Uterus (tissue), 4 donors: ENCODE data around the gene ZNF600. TPM values are rescaled to one million over a fixed set of nuclear protein-coding genes. Genes with fewer than 3 reads are reported as not detected.
A peak's percentile ranks its signal among the peaks of the same experiment; 100 is the strongest.
"Not testable (repeated sequence)": the region's sequence is repeated elsewhere in the genome, so short reads cannot be mapped to it uniquely, and the experiment has no call there.

ENCODE experiments used
- DNase-seq, 2 donors: peaks; one replicate each; pipeline ENCODE4 v3.0.0-alpha.2; 2019 to 2020
- H3K27ac ChIP-seq, 2 donors: fragments of 200-600 bp; sonication (generic); 1 replicate in 1 of 2; 2 replicates in 1 of 2; pipeline ENCODE4 v1.5.1; 2016 to 2018
- H3K27me3 ChIP-seq, 2 donors: fragments of 200-600 bp; sonication (generic); one replicate each; pipeline ENCODE4 v1.5.1; 2018 to 2019; ENCODE audit warnings: control low read depth in 1 of 2
- H3K36me3 ChIP-seq, 2 donors: fragments of 200-600 bp; sonication (generic); one replicate each; pipeline ENCODE4 v1.5.1; 2019; ENCODE audit warnings: control low read depth in 1 of 2
- H3K4me1 ChIP-seq, 2 donors: fragments of 200-600 bp; sonication (generic); one replicate each; pipeline ENCODE4 v1.5.1; 2018 to 2019; ENCODE audit warnings: control low read depth in 1 of 2
- H3K4me3 ChIP-seq, 2 donors: fragments of 200-600 bp; sonication (generic); 1 replicate in 1 of 2; 2 replicates in 1 of 2; pipeline ENCODE4 v1.5.1; 2018 to 2019; ENCODE audit warnings: mild to moderate bottlenecking in 1 of 2
- H3K9me3 ChIP-seq, 2 donors: fragments of 200-600 bp; sonication (generic); one replicate each; pipeline ENCODE4 v1.5.1; 2019; ENCODE audit warnings: control low read depth in 1 of 2
- CTCF ChIP-seq, 4 experiments: fragments of 200-600 bp in 2 of 4; fragments of 450-650 bp in 2 of 4; sonication (generic) in 2 of 4; IDR thresholded peaks; one replicate each; pipeline ENCODE4 v1.5.1; 2016 to 2019; ENCODE audit warnings: antibody characterized with exemption in 4 of 4, mild to moderate bottlenecking in 2 of 4, moderate library complexity in 1 of 4
- POLR2A ChIP-seq, 2 donors: fragments of 450-650 bp; IDR thresholded peaks; one replicate each; pipeline ENCODE4 v1.6.1; 2016; ENCODE audit warnings: antibody characterized with exemption in 2 of 2, mild to moderate bottlenecking in 1 of 2, moderate library complexity in 1 of 2
- intact Hi-C: fragments of 100-400 bp; cut with DNase I; formaldehyde crosslinking; loops from one replicate; pipeline ENCODE4 v1.15.1; 2023; ENCODE audit warnings: low total_unique reads
- total RNA-seq, 4 donors: library from RNA; depleted of rRNA in 3 of 4; stranded (reverse); fragments of >200 nt in 3 of 4; gene quantifications; one replicate each; pipeline versions ENCODE4 v1.1.0 to v1.2.4, GENCODE V29; 2014 to 2023
- donor health status: DM: yes; HTN: yes; CAD: no.

The ZNF600 gene
- total RNA-seq, 4 donors from 2014 or later: 6.2 to 14.5 (median 8.0) TPM

GRCh38 chr19:52785506-52785905, 1.1 kb downstream of the ZNF600 start:
- H3K27ac ChIP-seq: peak overlapping the region; percentile 63 to 82
- intact Hi-C loops: no loop called here
- no peak for TF ChIP-seq CTCF (IDR thresholded peaks at IDR 0.05)
- no peak for TF ChIP-seq POLR2A (IDR thresholded peaks at IDR 0.05)
- H3K9me3 ChIP-seq: no peaks in the 10 kb centered on the region
- DNase-seq: no peak
- no peak overlapping the region for H3K4me3 ChIP-seq
- no peaks in the 10 kb centered on the region for H3K36me3 ChIP-seq
- no peaks in the 10 kb centered on the region for H3K27me3 ChIP-seq
- no peaks in the 10 kb centered on the region for H3K4me1 ChIP-seq

- H3K9me3 ChIP-seq, H3K27me3 ChIP-seq, intact Hi-C loops, DNase-seq, H3K4me1 ChIP-seq, H3K4me3 ChIP-seq, H3K27ac ChIP-seq, H3K36me3 ChIP-seq: not testable (repeated sequence)
Observed at GRCh38 chr19:52782864-52783263, 3.7 kb downstream of the ZNF600 start.

- intact Hi-C loops: no loop called here
- DNase-seq: no peak
- H3K27ac ChIP-seq: no peak overlapping the region
Observed at GRCh38 chr19:52778811-52779210, 7.8 kb downstream of the ZNF600 start.

GRCh38 chr19:52756447-52756846, 30.1 kb downstream of the ZNF600 start:
- H3K27me3 ChIP-seq, H3K9me3 ChIP-seq, H3K27ac ChIP-seq, intact Hi-C loops, H3K36me3 ChIP-seq, H3K4me3 ChIP-seq, H3K4me1 ChIP-seq, DNase-seq: not testable (repeated sequence)

More at GRCh38 chr19:52778811-52779210, 7.8 kb downstream of the ZNF600 start:
- Histone ChIP-seq H3K27me3 (no peaks in the 10 kb centered on the region), H3K4me1 (no peaks in the 10 kb centered on the region), H3K9me3 (no peaks in the 10 kb centered on the region), H3K36me3 (no peaks in the 10 kb centered on the region), H3K4me3 (no peak overlapping the region)
- no peak for TF ChIP-seq CTCF (IDR thresholded peaks at IDR 0.05)
- no peak for TF ChIP-seq POLR2A (IDR thresholded peaks at IDR 0.05)

- no peaks in the 10 kb centered on the region for H3K36me3 ChIP-seq
- H3K27ac ChIP-seq: no peak overlapping the region
- TF ChIP-seq POLR2A (IDR thresholded peaks at IDR 0.05) (no peak), CTCF (IDR thresholded peaks at IDR 0.05) (no peak)
- no peak overlapping the region for H3K4me3 ChIP-seq
- intact Hi-C loops: no loop called here
- H3K9me3 ChIP-seq: no peaks in the 10 kb centered on the region
- no peaks in the 10 kb centered on the region for H3K27me3 ChIP-seq
- no peaks in the 10 kb centered on the region for H3K4me1 ChIP-seq
- DNase-seq: no peak
Observed at GRCh38 chr19:52749780-52750179, 36.8 kb downstream of the ZNF600 start.

- intact Hi-C loops: no loop called here
- TF ChIP-seq CTCF (IDR thresholded peaks at IDR 0.05): peak; percentile 30 to 57 (median 54)
- no peak for TF ChIP-seq POLR2A (IDR thresholded peaks at IDR 0.05)
- peak; percentile 38 to 39 for DNase-seq
Observed at GRCh38 chr19:52748336-52748950, 38.1 kb downstream of the ZNF600 start.

GRCh38 chr19:52745919-52746318, 40.7 kb downstream of the ZNF600 start:
- H3K27me3 ChIP-seq, H3K4me1 ChIP-seq, DNase-seq, H3K36me3 ChIP-seq, H3K9me3 ChIP-seq, H3K4me3 ChIP-seq, H3K27ac ChIP-seq, intact Hi-C loops: not testable (repeated sequence)

More at GRCh38 chr19:52748336-52748950, 38.1 kb downstream of the ZNF600 start:
- Histone ChIP-seq H3K36me3 (no peaks in the 10 kb centered on the region), H3K27ac (no peak overlapping the region), H3K4me1 (no peaks in the 10 kb centered on the region), H3K27me3 (no peaks in the 10 kb centered on the region), H3K9me3 (no peaks in the 10 kb centered on the region), H3K4me3 (no peak overlapping the region)
